Glomerular endothelial cell (primary cell): ENCODE data around the gene SCIN. TPM values are rescaled to one million over a fixed set of nuclear protein-coding genes. Genes with fewer than 3 reads are reported as not detected.
"Not testable (repeated sequence)": the region's sequence is repeated elsewhere in the genome, so short reads cannot be mapped to it uniquely, and the experiment has no call there.

Experiments
- DNase-seq: peaks from one replicate; pipeline ENCODE4 v3.0.0-alpha.2; 2011; ENCODE audit warnings: low read depth, low spot score; ENCODE audit errors: extremely low read depth
- total RNA-seq: library from RNA; depleted of rRNA; stranded (reverse); fragments of >200 nt; gene quantifications from 2 replicates; pipeline ENCODE4 v1.2.3, GENCODE V29; 2015

SCIN gene
- total RNA-seq, 1 donor from 2014 or later: 0.35 TPM

GRCh38 chr7:12645212-12645611 lies 74.7 kb downstream of the SCIN start:
- not testable (repeated sequence) for DNase-seq

GRCh38 chr7:12646139-12646538 lies 75.6 kb downstream of the SCIN start:
- no peak for DNase-seq

- no peak for DNase-seq
Observed at GRCh38 chr7:12647364-12648219, 77.1 kb downstream of the SCIN start.

- no peak for DNase-seq
Observed at GRCh38 chr7:12648704-12649261, 78.3 kb downstream of the SCIN start.

- DNase-seq: no peak
Observed at GRCh38 chr7:12649348-12649747, 78.8 kb downstream of the SCIN start.

GRCh38 chr7:12650080-12650479 lies 79.6 kb downstream of the SCIN start:
- DNase-seq: no peak

GRCh38 chr7:12653110-12653509 lies 82.6 kb downstream of the SCIN start:
- no peak for DNase-seq

GRCh38 chr7:12653518-12653917 lies 83.0 kb downstream of the SCIN start:
- DNase-seq: no peak

- DNase-seq: no peak
Observed at GRCh38 chr7:12655161-12655560, 84.6 kb downstream of the SCIN start.

GRCh38 chr7:12660423-12660822 lies 89.9 kb downstream of the SCIN start:
- DNase-seq: not testable (repeated sequence)

GRCh38 chr7:12660986-12661385 lies 90.5 kb downstream of the SCIN start:
- DNase-seq: not testable (repeated sequence)

- no peak for DNase-seq
Observed at GRCh38 chr7:12661581-12661980, 91.1 kb downstream of the SCIN start.

GRCh38 chr7:12670000-12670729 lies 99.6 kb downstream of the SCIN start:
- no peak for DNase-seq

GRCh38 chr7:12670743-12671520 lies 100.4 kb downstream of the SCIN start:
- DNase-seq: no peak

- not testable (repeated sequence) for DNase-seq
Observed at GRCh38 chr7:12673436-12673835, 102.9 kb downstream of the SCIN start.

- DNase-seq: no peak
Observed at GRCh38 chr7:12674053-12674452, 103.5 kb downstream of the SCIN start.

GRCh38 chr7:12674861-12675260 lies 104.3 kb downstream of the SCIN start:
- DNase-seq: no peak

GRCh38 chr7:12683678-12684585 lies 113.4 kb downstream of the SCIN start:
- DNase-seq: no peak

GRCh38 chr7:12684733-12685132 lies 114.2 kb downstream of the SCIN start:
- DNase-seq: no peak

GRCh38 chr7:12685550-12685949 lies 115.0 kb downstream of the SCIN start:
- DNase-seq: no peak
